Thymus (tissue), 11 donors: ENCODE results near the gene BHLHA15. TPM values are rescaled to one million over a fixed set of nuclear protein-coding genes. Genes with fewer than 3 reads are reported as not detected.
A peak's percentile ranks its signal among the peaks of the same experiment; 100 is the strongest.

Experiments
- DNase-seq, 9 donors: peaks; one replicate each; pipeline ENCODE4 v3.0.0-alpha.2; 2013; ENCODE audit warnings: low spot score in 9 of 9, low read depth in 6 of 9, missing footprints in 1 of 9
- H3K27ac ChIP-seq, 2 donors: one replicate each; pipeline ENCODE4 v1.5.1; 2013; ENCODE audit warnings: control low read depth in 1 of 2, low read depth in 1 of 2, low read length in 1 of 2, mild to moderate bottlenecking in 1 of 2, moderate library complexity in 1 of 2
- H3K27me3 ChIP-seq, 2 donors: one replicate each; pipeline ENCODE4 v1.5.1; 2013; ENCODE audit warnings: low read length in 1 of 2; ENCODE audit not compliant: control insufficient read depth in 2 of 2, insufficient read depth in 1 of 2
- H3K36me3 ChIP-seq, 2 donors: one replicate each; pipeline ENCODE4 v1.5.1; 2013; ENCODE audit warnings: low read length in 1 of 2, mild to moderate bottlenecking in 1 of 2, moderate library complexity in 1 of 2; ENCODE audit not compliant: control insufficient read depth in 2 of 2, insufficient read depth in 2 of 2
- H3K4me1 ChIP-seq, 2 donors: one replicate each; pipeline ENCODE4 v1.5.1; 2013; ENCODE audit warnings: low read length in 2 of 2; ENCODE audit not compliant: control insufficient read depth in 2 of 2, insufficient read depth in 2 of 2
- H3K4me3 ChIP-seq, 2 donors: one replicate each; pipeline ENCODE4 v1.5.1; 2013; ENCODE audit warnings: low read length in 2 of 2, control low read depth in 1 of 2, mild to moderate bottlenecking in 1 of 2
- H3K9me3 ChIP-seq, 2 donors: one replicate each; pipeline ENCODE4 v1.5.1; 2013; ENCODE audit warnings: low read length in 1 of 2, mild to moderate bottlenecking in 1 of 2; ENCODE audit not compliant: control insufficient read depth in 2 of 2, insufficient read depth in 1 of 2
- WGBS: extraction: QIAGEN DNeasy Blood & Tissue Kit; methylation state at CpG from one replicate; pipeline ENCODE4 v1.1.7; 2013; 5-methylcytosine and 5-hydroxymethylcytosine counted together
- polyA plus RNA-seq: library from polyadenylated mRNA; stranded (reverse); fragments of 200-250 nt; gene quantifications from one replicate; pipeline ENCODE4 v1.2.3, GENCODE V29; 2013
- total RNA-seq: library from RNA; stranded (reverse); fragments of 120-200 nt; gene quantifications from one replicate; pipeline ENCODE4 v1.2.4, GENCODE V29; 2013
- donor health status: healthy.

The BHLHA15 gene
- total and polyA plus RNA-seq, 2 donors, result 0.07 TPM; not detected in 1

- peaks cover 13 to 34% of the 10 kb centered on the region in 2 donors for H3K36me3 ChIP-seq
- DNase-seq, result no peak
- H3K27ac ChIP-seq, result no peak overlapping the region
- H3K4me3 ChIP-seq, result no peak overlapping the region
- H3K9me3 ChIP-seq, result no peaks in the 10 kb centered on the region
- peaks cover 15 to 28% of the 10 kb centered on the region in 2 donors for H3K4me1 ChIP-seq
- 97% methylated on average over 12 of the region's 12 CpGs for WGBS
- no peaks in the 10 kb centered on the region for H3K27me3 ChIP-seq
These were observed 36.9 kb downstream of the BHLHA15 start for GRCh38 chr7:98248156-98248555.

- peaks cover 18 to 28% of the 10 kb centered on the region in 2 donors for H3K4me1 ChIP-seq
- H3K36me3 ChIP-seq, result peaks cover 12 to 27% of the 10 kb centered on the region in 2 donors
- no peaks in the 10 kb centered on the region for H3K9me3 ChIP-seq
- H3K27me3 ChIP-seq, result no peaks in the 10 kb centered on the region
- H3K27ac ChIP-seq, result peak overlapping the region in 1 of 2 donors; percentile 48
- DNase-seq, result no peak
- H3K4me3 ChIP-seq, result no peak overlapping the region
- 89% methylated on average over 6 of the region's 6 CpGs for WGBS
These were observed 37.9 kb downstream of the BHLHA15 start for GRCh38 chr7:98249106-98249505.

- Histone ChIP-seq H3K27me3 (no peaks in the 10 kb centered on the region), H3K4me3 (peak overlapping the region; percentile 77 to 88), H3K9me3 (no peaks in the 10 kb centered on the region), H3K27ac (peak overlapping the region; percentile 89 to 95), H3K36me3 (peaks cover 4 to 11% of the 10 kb centered on the region in 2 donors), H3K4me1 (peaks cover 18 to 28% of the 10 kb centered on the region in 2 donors)
- 37% methylated on average over 3 of the region's 3 CpGs for WGBS
- DNase-seq, result peak in 8 of 9 donors; percentile 17 to 76 (median 46)
These were observed 39.5 kb downstream of the BHLHA15 start for GRCh38 chr7:98250789-98251188.

GRCh38 chr7:98251231-98251600, 40.0 kb downstream of the BHLHA15 start:
- Histone ChIP-seq H3K27ac (peak overlapping the region; percentile 91 to 95), H3K27me3 (no peaks in the 10 kb centered on the region), H3K4me3 (peak overlapping the region; percentile 77 to 88), H3K4me1 (peaks cover 18 to 28% of the 10 kb centered on the region in 2 donors), H3K9me3 (no peaks in the 10 kb centered on the region), H3K36me3 (peaks cover 4 to 9% of the 10 kb centered on the region in 2 donors)
- peak; percentile 36 to 87 (median 64) for DNase-seq
- 3% methylated on average over 9 of the region's 9 CpGs for WGBS

- under 1% methylated on average over 69 of the region's 69 CpGs for WGBS
These were observed 40.6 kb downstream of the BHLHA15 start, which contains the start of gene TECPR1 for GRCh38 chr7:98251601-98252424. TECPR1 (minus strand) TSS chr7:98252232; CDS start chr7:98246146, 6,086 bp downstream.

GRCh38 chr7:98252425-98253054, 41.3 kb downstream of the BHLHA15 start:
- no peaks in the 10 kb centered on the region for H3K27me3 ChIP-seq
- DNase-seq, result peak in 1 of 9 donors; percentile 8
- H3K4me1 ChIP-seq, result peaks cover 18 to 28% of the 10 kb centered on the region in 2 donors
- peaks cover 7 to 17% of the 10 kb centered on the region in 2 donors for H3K36me3 ChIP-seq
- 31% methylated on average over 32 of the region's 32 CpGs for WGBS
- peak overlapping the region; percentile 72 to 87 for H3K27ac ChIP-seq
- peak overlapping the region; percentile 77 to 88 for H3K4me3 ChIP-seq
- no peaks in the 10 kb centered on the region for H3K9me3 ChIP-seq

More at GRCh38 chr7:98251601-98252424, 40.6 kb downstream of the BHLHA15 start, which contains the start of gene TECPR1:
- Histone ChIP-seq H3K36me3 (peaks cover 6 to 12% of the 10 kb centered on the region in 2 donors), H3K4me3 (peak within 1 kb of the TSS; percentile 77 to 88), H3K27ac (peak within 1 kb of the TSS; percentile 91 to 95), H3K27me3 (no peaks in the 10 kb centered on the region), H3K4me1 (peaks cover 18 to 28% of the 10 kb centered on the region in 2 donors), H3K9me3 (no peaks in the 10 kb centered on the region)
- DNase-seq, result peak; percentile 52 to 91 (median 81)

GRCh38 chr7:98254516-98254915, 43.3 kb downstream of the BHLHA15 start:
- no peaks in the 10 kb centered on the region for H3K27me3 ChIP-seq
- no peaks in the 10 kb centered on the region for H3K9me3 ChIP-seq
- H3K4me3 ChIP-seq, result no peak overlapping the region
- 99% methylated on average over 4 of the region's 4 CpGs for WGBS
- peaks cover 6 to 11% of the 10 kb centered on the region in 2 donors for H3K36me3 ChIP-seq
- peaks cover 18 to 22% of the 10 kb centered on the region in 2 donors for H3K4me1 ChIP-seq
- DNase-seq, result no peak
- no peak overlapping the region for H3K27ac ChIP-seq

- Histone ChIP-seq H3K27ac (no peak overlapping the region), H3K4me1 (peaks cover 18 to 22% of the 10 kb centered on the region in 2 donors), H3K36me3 (peaks cover 6 to 11% of the 10 kb centered on the region in 2 donors), H3K27me3 (no peaks in the 10 kb centered on the region), H3K4me3 (no peak overlapping the region), H3K9me3 (no peaks in the 10 kb centered on the region)
- DNase-seq, result no peak
- 95% methylated on average over 11 of the region's 11 CpGs for whole genome bisulfite sequencing
These were observed 43.8 kb downstream of the BHLHA15 start for GRCh38 chr7:98254951-98255610.
